Adrenal gland (tissue), 5 donors: ENCODE results near the gene CCDC159.

Experiments
- POLR2A ChIP-seq, 2 donors: fragments of 450-650 bp; IDR thresholded peaks; one replicate each; pipeline ENCODE4 v1.6.1; 2017; ENCODE audit warnings: antibody characterized with exemption in 2 of 2, mild to moderate bottlenecking in 2 of 2, moderate library complexity in 1 of 2
- TF ChIP-seq, protein P1 (sequence below), 6 experiments: fragments of 450-650 bp in 4 of 6; fragments of 200-600 bp in 2 of 6; sonication (generic) in 1 of 6; IDR thresholded peaks; 1 replicate in 5 of 6; 2 replicates in 1 of 6; pipeline versions ENCODE4 v1.5.1 to v1.8.0; 2016 to 2021; ENCODE audit warnings: antibody characterized with exemption in 6 of 6, mild to moderate bottlenecking in 2 of 6, moderate library complexity in 1 of 6
- donor health status: DM: no; HTN: no; CAD: no.

DNA sequence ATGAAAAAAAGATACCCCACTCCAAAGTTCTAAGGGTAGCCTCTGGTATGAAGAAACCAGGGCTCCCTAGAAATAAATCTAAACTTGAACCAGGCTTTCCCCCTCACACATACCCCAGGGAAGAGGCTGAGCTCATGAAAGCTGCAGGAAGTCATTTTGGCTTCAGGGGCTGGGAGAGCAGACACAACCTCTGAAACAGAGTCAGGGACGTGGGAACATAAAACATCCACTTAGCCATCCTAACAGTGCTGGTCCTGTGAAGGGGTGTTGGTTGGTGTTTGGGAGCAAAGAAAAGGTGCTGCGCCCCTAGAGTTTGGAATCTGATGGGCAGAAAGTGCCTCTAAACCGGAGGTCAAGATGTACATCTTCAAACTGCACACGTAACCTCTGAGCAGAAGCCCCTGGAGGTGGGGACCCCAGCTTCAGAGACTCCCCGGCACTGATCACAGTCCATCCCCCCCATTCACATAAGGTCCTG is 22.7 kb upstream of the CCDC159 start:
- TF ChIP-seq, protein P1, sequence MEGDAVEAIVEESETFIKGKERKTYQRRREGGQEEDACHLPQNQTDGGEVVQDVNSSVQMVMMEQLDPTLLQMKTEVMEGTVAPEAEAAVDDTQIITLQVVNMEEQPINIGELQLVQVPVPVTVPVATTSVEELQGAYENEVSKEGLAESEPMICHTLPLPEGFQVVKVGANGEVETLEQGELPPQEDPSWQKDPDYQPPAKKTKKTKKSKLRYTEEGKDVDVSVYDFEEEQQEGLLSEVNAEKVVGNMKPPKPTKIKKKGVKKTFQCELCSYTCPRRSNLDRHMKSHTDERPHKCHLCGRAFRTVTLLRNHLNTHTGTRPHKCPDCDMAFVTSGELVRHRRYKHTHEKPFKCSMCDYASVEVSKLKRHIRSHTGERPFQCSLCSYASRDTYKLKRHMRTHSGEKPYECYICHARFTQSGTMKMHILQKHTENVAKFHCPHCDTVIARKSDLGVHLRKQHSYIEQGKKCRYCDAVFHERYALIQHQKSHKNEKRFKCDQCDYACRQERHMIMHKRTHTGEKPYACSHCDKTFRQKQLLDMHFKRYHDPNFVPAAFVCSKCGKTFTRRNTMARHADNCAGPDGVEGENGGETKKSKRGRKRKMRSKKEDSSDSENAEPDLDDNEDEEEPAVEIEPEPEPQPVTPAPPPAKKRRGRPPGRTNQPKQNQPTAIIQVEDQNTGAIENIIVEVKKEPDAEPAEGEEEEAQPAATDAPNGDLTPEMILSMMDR (IDR thresholded peaks at IDR 0.05): no peak
- no peak for TF ChIP-seq POLR2A (IDR thresholded peaks at IDR 0.05)
